ENCODE data around the gene TMEM245.

Gene TMEM245

GRCh38 chr9:109022873-109023272 is 96.9 kb downstream of the TMEM245 start:
- no peak overlapping the region for H3K9ac ChIP-seq (ENCODE audit: low read length)
- peaks cover 15% of the 10 kb centered on the region; the same call in 1 of the 2 replicates for H3K4me1 ChIP-seq (ENCODE audit: control insufficient read depth, insufficient read depth, low read length)
- no peak overlapping the region for H3K27ac ChIP-seq (ENCODE audit: low read depth, low read length)
- no peaks in the 10 kb centered on the region for H3K27me3 ChIP-seq (ENCODE audit: control insufficient read depth, insufficient read depth, low read length)
- peaks cover 34% of the 10 kb centered on the region for H3K36me3 ChIP-seq (ENCODE audit: control insufficient read depth, insufficient read depth, low read length)
- no peak overlapping the region for H3K4me3 ChIP-seq (ENCODE audit: low read depth, low read length)
- no peaks in the 10 kb centered on the region for H3K9me3 ChIP-seq (ENCODE audit: control insufficient read depth, insufficient read depth, low read depth, low read length)

- peaks cover 31% of the 10 kb centered on the region for H3K36me3 ChIP-seq (ENCODE audit: control insufficient read depth, insufficient read depth, low read length)
Observed at GRCh38 chr9:109020581-109021511, 98.9 kb downstream of the TMEM245 start.

GRCh38 chr9:109020113-109020512 is 99.6 kb downstream of the TMEM245 start:
- Histone ChIP-seq H3K27ac (ENCODE audit: low read depth, low read length) (no peak overlapping the region), H3K4me3 (ENCODE audit: low read depth, low read length) (no peak overlapping the region), H3K4me1 (ENCODE audit: control insufficient read depth, insufficient read depth, low read length) (peaks cover 15% of the 10 kb centered on the region; the same call in 1 of the 2 replicates), H3K27me3 (ENCODE audit: control insufficient read depth, insufficient read depth, low read length) (no peaks in the 10 kb centered on the region), H3K9me3 (ENCODE audit: control insufficient read depth, insufficient read depth, low read depth, low read length) (no peaks in the 10 kb centered on the region), H3K9ac (ENCODE audit: low read length) (no peak overlapping the region), H3K36me3 (ENCODE audit: control insufficient read depth, insufficient read depth, low read length) (peaks cover 31% of the 10 kb centered on the region)

More at GRCh38 chr9:109020581-109021511, 98.9 kb downstream of the TMEM245 start:
- Histone ChIP-seq H3K4me1 (ENCODE audit: control insufficient read depth, insufficient read depth, low read length) (peaks cover 15% of the 10 kb centered on the region; the same call in 1 of the 2 replicates), H3K4me3 (ENCODE audit: low read depth, low read length) (no peak overlapping the region), H3K27ac (ENCODE audit: low read depth, low read length) (no peak overlapping the region), H3K27me3 (ENCODE audit: control insufficient read depth, insufficient read depth, low read length) (no peaks in the 10 kb centered on the region), H3K9me3 (ENCODE audit: control insufficient read depth, insufficient read depth, low read depth, low read length) (no peaks in the 10 kb centered on the region), H3K9ac (ENCODE audit: low read length) (no peak overlapping the region)

GRCh38 chr9:109019420-109019819 is 100.3 kb downstream of the TMEM245 start:
- Histone ChIP-seq H3K27ac (ENCODE audit: low read depth, low read length) (no peak overlapping the region), H3K36me3 (ENCODE audit: control insufficient read depth, insufficient read depth, low read length) (peaks cover 30% of the 10 kb centered on the region), H3K4me1 (ENCODE audit: control insufficient read depth, insufficient read depth, low read length) (peaks cover 16% of the 10 kb centered on the region; the same call in 1 of the 2 replicates), H3K4me3 (ENCODE audit: low read depth, low read length) (no peak overlapping the region), H3K9me3 (ENCODE audit: control insufficient read depth, insufficient read depth, low read depth, low read length) (no peaks in the 10 kb centered on the region), H3K9ac (ENCODE audit: low read length) (no peak overlapping the region), H3K27me3 (ENCODE audit: control insufficient read depth, insufficient read depth, low read length) (no peaks in the 10 kb centered on the region)

- H3K4me1 ChIP-seq (ENCODE audit: control insufficient read depth, insufficient read depth, low read length) = peaks cover 10% of the 10 kb centered on the region; the same call in 1 of the 2 replicates
- H3K27me3 ChIP-seq (ENCODE audit: control insufficient read depth, insufficient read depth, low read length) = peaks cover under 1% of the 10 kb centered on the region; the same call in 1 of the 2 replicates
- no peak overlapping the region for H3K27ac ChIP-seq (ENCODE audit: low read depth, low read length)
- H3K9me3 ChIP-seq (ENCODE audit: control insufficient read depth, insufficient read depth, low read depth, low read length) = no peaks in the 10 kb centered on the region
- H3K36me3 ChIP-seq (ENCODE audit: control insufficient read depth, insufficient read depth, low read length) = peaks cover 28% of the 10 kb centered on the region
- H3K4me3 ChIP-seq (ENCODE audit: low read depth, low read length) = no peak overlapping the region
- no peak overlapping the region for H3K9ac ChIP-seq (ENCODE audit: low read length)
Observed at GRCh38 chr9:109017493-109017892, 102.3 kb downstream of the TMEM245 start.

- Histone ChIP-seq H3K4me3 (ENCODE audit: low read depth, low read length) (no peak overlapping the region), H3K9me3 (ENCODE audit: control insufficient read depth, insufficient read depth, low read depth, low read length) (no peaks in the 10 kb centered on the region), H3K36me3 (ENCODE audit: control insufficient read depth, insufficient read depth, low read length) (peaks cover 28% of the 10 kb centered on the region), H3K4me1 (ENCODE audit: control insufficient read depth, insufficient read depth, low read length) (peaks cover 14% of the 10 kb centered on the region), H3K27me3 (ENCODE audit: control insufficient read depth, insufficient read depth, low read length) (peaks cover 5% of the 10 kb centered on the region; the same call in 1 of the 2 replicates), H3K27ac (ENCODE audit: low read depth, low read length) (no peak overlapping the region), H3K9ac (ENCODE audit: low read length) (no peak overlapping the region)
Observed at GRCh38 chr9:109017061-109017460, 102.7 kb downstream of the TMEM245 start.

- H3K9ac ChIP-seq (ENCODE audit: low read length) = no peak overlapping the region
- H3K4me3 ChIP-seq (ENCODE audit: low read depth, low read length) = no peak overlapping the region
Observed at GRCh38 chr9:109016132-109016531, 103.6 kb downstream of the TMEM245 start.

GRCh38 chr9:109014608-109015280 is 105.0 kb downstream of the TMEM245 start:
- Histone ChIP-seq H3K27ac (ENCODE audit: low read depth, low read length) (no peak overlapping the region), H3K4me3 (ENCODE audit: low read depth, low read length) (no peak overlapping the region), H3K27me3 (ENCODE audit: control insufficient read depth, insufficient read depth, low read length) (peaks cover 7% of the 10 kb centered on the region; the same call in 1 of the 2 replicates), H3K9me3 (ENCODE audit: control insufficient read depth, insufficient read depth, low read depth, low read length) (no peaks in the 10 kb centered on the region), H3K4me1 (ENCODE audit: control insufficient read depth, insufficient read depth, low read length) (peaks cover 21% of the 10 kb centered on the region), H3K9ac (ENCODE audit: low read length) (no peak overlapping the region), H3K36me3 (ENCODE audit: control insufficient read depth, insufficient read depth, low read length) (peaks cover 14% of the 10 kb centered on the region)

More at GRCh38 chr9:109016132-109016531, 103.6 kb downstream of the TMEM245 start:
- Histone ChIP-seq H3K27ac (ENCODE audit: low read depth, low read length) (no peak overlapping the region), H3K27me3 (ENCODE audit: control insufficient read depth, insufficient read depth, low read length) (peaks cover 7% of the 10 kb centered on the region; the same call in 1 of the 2 replicates), H3K9me3 (ENCODE audit: control insufficient read depth, insufficient read depth, low read depth, low read length) (no peaks in the 10 kb centered on the region), H3K36me3 (ENCODE audit: control insufficient read depth, insufficient read depth, low read length) (peaks cover 27% of the 10 kb centered on the region), H3K4me1 (ENCODE audit: control insufficient read depth, insufficient read depth, low read length) (peaks cover 21% of the 10 kb centered on the region)

GRCh38 chr9:109013679-109014607 is 105.8 kb downstream of the TMEM245 start:
- Histone ChIP-seq H3K4me3 (ENCODE audit: low read depth, low read length) (peak overlapping the region; percentile 73), H3K4me1 (ENCODE audit: control insufficient read depth, insufficient read depth, low read length) (peaks cover 21% of the 10 kb centered on the region), H3K27me3 (ENCODE audit: control insufficient read depth, insufficient read depth, low read length) (peaks cover 7% of the 10 kb centered on the region; the same call in 1 of the 2 replicates), H3K27ac (ENCODE audit: low read depth, low read length) (no peak overlapping the region), H3K9me3 (ENCODE audit: control insufficient read depth, insufficient read depth, low read depth, low read length) (no peaks in the 10 kb centered on the region), H3K36me3 (ENCODE audit: control insufficient read depth, insufficient read depth, low read length) (peaks cover 6% of the 10 kb centered on the region), H3K9ac (ENCODE audit: low read length) (no peak overlapping the region)

Measured in HUES6 (cell line).